Measurements from ENCODE around the gene DPP3. TPM values are rescaled to one million over a fixed set of nuclear protein-coding genes. Genes with fewer than 3 reads are reported as not detected.
"Not testable (repeated sequence)": the region's sequence is repeated elsewhere in the genome, so short reads cannot be mapped to it uniquely, and the experiment has no call there.

Gene DPP3, protein sequence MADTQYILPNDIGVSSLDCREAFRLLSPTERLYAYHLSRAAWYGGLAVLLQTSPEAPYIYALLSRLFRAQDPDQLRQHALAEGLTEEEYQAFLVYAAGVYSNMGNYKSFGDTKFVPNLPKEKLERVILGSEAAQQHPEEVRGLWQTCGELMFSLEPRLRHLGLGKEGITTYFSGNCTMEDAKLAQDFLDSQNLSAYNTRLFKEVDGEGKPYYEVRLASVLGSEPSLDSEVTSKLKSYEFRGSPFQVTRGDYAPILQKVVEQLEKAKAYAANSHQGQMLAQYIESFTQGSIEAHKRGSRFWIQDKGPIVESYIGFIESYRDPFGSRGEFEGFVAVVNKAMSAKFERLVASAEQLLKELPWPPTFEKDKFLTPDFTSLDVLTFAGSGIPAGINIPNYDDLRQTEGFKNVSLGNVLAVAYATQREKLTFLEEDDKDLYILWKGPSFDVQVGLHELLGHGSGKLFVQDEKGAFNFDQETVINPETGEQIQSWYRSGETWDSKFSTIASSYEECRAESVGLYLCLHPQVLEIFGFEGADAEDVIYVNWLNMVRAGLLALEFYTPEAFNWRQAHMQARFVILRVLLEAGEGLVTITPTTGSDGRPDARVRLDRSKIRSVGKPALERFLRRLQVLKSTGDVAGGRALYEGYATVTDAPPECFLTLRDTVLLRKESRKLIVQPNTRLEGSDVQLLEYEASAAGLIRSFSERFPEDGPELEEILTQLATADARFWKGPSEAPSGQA
- total RNA-seq (22.3 TPM), polyA plus RNA-seq (ENCODE audit: insufficient read depth in 1 of 8, insufficient read length in 8 of 8, low replicate concordance in 1 of 8) (10 to 100 TPM; 18.5 to 27.2 (median 23.1) TPM)
- long read RNA-seq, donor 1, partial matches to known transcripts = 0 of 2 reads
- long read RNA-seq, donor 1, other reads (novel, unspliced or antisense) = 0 of 2 reads
- long read RNA-seq, donor 2, partial matches to known transcripts = 0 of 1 reads
- long read RNA-seq, donor 2, other reads (novel, unspliced or antisense) = 0 of 1 reads
- long read RNA-seq, donor 3, partial matches to known transcripts = 0 of 5 reads
- long read RNA-seq, donor 3, other reads (novel, unspliced or antisense) = 0 of 5 reads
- long read RNA-seq, donor 4, partial matches to known transcripts = 0 of 3 reads
- long read RNA-seq, donor 4, other reads (novel, unspliced or antisense) = 0 of 3 reads
- long read RNA-seq, donor 5, transcript DPP3-211 (18 exons, 3,078 nt) = major isoform, 6 of 9 reads
- long read RNA-seq, donor 5, partial matches to known transcripts = 0 of 9 reads
- long read RNA-seq, donor 5, other reads (novel, unspliced or antisense) = 0 of 9 reads
- long read RNA-seq, donor 6, transcript DPP3-211 (18 exons, 3,078 nt) = major isoform, 6 of 7 reads
- long read RNA-seq, donor 6, partial matches to known transcripts = 0 of 7 reads
- long read RNA-seq, donor 6, other reads (novel, unspliced or antisense) = 0 of 7 reads
- long read RNA-seq, donor 7, partial matches to known transcripts = 0 of 2 reads
- long read RNA-seq, donor 7, other reads (novel, unspliced or antisense) = 0 of 2 reads
- long read RNA-seq, donor 8, partial matches to known transcripts = 0 of 3 reads
- long read RNA-seq, donor 8, other reads (novel, unspliced or antisense) = 0 of 3 reads
- long read RNA-seq, donor 9, partial matches to known transcripts = 5 of 10 reads
- long read RNA-seq, donor 9, other reads (novel, unspliced or antisense) = 0 of 10 reads
- long read RNA-seq, donor 10, partial matches to known transcripts = 0 of 5 reads
- long read RNA-seq, donor 10, other reads (novel, unspliced or antisense) = 0 of 5 reads
- long read RNA-seq, donor 11, partial matches to known transcripts = 0 of 4 reads
- long read RNA-seq, donor 11, other reads (novel, unspliced or antisense) = 0 of 4 reads

DNA sequence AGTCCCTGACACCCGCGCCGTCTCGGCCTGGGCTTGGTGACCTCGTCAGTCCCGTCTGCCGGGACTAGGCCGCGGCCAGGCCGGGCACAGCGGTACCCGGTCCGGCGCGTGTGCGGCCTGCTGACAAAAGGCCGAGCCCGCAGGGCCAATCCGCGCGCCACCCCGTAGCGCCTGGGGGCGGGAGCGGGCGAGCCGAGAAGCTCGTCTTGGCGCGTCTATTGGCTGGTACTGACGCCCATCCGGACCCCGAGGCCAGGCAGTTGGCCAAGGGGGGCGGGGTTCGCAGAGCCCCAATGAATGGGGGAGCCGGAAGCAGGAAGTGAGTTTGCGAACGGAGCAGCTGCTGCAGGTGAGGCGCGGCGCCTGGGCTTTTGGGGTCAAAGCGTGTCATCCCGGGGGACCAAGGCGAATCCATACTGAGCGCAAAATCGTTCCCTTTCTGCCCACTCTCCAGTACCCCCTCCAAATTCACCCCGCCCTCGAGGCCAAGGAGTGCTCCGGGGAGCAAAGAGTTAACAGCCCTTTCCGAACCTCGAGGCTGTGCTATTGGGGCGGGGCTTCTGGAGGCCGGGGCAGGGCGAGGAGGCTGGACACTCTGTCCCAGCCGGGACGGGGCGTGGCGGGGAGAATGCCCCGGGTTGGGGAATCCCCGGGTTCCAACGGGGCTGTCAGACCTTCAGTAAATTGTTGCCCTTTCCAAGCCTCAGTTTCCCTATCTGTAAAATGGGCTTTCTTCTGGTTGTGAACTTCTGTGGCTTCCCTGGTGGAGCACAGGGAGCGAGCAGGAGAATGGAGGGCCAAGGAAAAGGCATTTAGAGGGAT lies at the start of gene DPP3:
DPP3 (plus strand) TSS at position 318 of the 822 bp plus-strand sequence. CDS start 1,767 bp downstream, outside the sequence.
- peak; percentile 98 for DNase-seq
- Histone ChIP-seq H3K9me3 (replicated peaks; ENCODE audit: control insufficient read depth, low read depth, low read length) (no peaks in the 10 kb centered on the region), H3K4me1 (ENCODE audit: control insufficient read depth, insufficient read depth, low read length) (peaks cover 47% of the 10 kb centered on the region), H3K27ac (ENCODE audit: low read length) (peak within 1 kb of the TSS; percentile 93), H3K27me3 (ENCODE audit: control insufficient read depth, insufficient read depth, low read length) (no peaks in the 10 kb centered on the region), H3K36me3 (ENCODE audit: control insufficient read depth, insufficient read depth, low read length) (peaks cover 6% of the 10 kb centered on the region), H3K4me3 (ENCODE audit: low read length) (peak within 1 kb of the TSS; percentile 91)
- under 1% methylated on average over 55 of the region's 62 CpGs for WGBS (ENCODE audit: insufficient coverage)

DNA sequence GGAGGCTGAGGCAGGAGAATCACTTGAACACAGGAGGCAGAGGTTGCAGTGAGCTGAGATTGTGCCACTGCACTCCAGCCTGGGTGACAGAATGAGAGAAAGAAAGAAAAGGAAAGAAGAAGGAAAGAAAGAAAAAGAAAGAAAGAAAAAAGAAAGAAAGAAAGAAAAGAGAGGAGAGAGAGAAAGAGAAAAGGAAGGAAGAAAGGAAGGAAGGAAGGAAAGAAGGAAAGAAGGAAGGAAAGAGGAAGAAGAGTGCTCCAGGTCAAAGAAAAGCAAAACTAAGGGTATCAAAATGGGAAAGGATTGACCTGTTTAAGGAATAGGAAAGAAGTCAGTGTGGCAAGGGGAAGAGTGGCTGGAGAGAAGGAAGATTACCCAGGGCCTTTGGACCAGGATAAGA lies 48.9 kb upstream of the DPP3 start:
- not testable (repeated sequence) for H3K27me3 ChIP-seq (ENCODE audit: control insufficient read depth, insufficient read depth, low read length); H3K27ac ChIP-seq (ENCODE audit: low read length); DNase-seq; H3K4me1 ChIP-seq (ENCODE audit: control insufficient read depth, insufficient read depth, low read length); H3K4me3 ChIP-seq (ENCODE audit: low read length); H3K9me3 ChIP-seq (replicated peaks; ENCODE audit: control insufficient read depth, low read depth, low read length)
- H3K36me3 ChIP-seq (ENCODE audit: control insufficient read depth, insufficient read depth, low read length) = peaks cover 17% of the 10 kb centered on the region

DNA sequence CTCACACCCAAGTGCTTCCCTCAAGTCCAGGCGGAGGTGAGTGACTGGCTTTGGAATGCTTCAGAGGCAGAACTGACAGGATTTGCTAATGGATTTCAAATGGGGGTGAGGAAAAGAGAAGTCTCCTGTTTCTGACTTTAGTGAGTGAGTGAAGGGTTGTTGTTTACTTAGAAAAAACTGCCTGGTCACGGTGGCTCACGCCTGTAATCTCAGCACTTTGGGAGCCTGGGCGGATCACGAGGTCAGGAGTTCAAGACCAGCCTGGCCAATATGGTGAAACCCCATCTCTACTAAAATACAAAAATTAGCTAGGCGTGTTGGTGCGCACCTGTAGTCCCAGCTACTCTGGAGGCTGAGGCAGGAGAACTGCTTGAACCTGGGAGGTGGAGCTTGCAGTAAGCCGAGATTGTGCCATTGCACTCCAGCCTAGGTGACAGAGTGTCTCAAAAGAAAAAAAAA lies 48.3 kb upstream of the DPP3 start:
- not testable (repeated sequence) for H3K4me1 ChIP-seq (ENCODE audit: control insufficient read depth, insufficient read depth, low read length); H3K27ac ChIP-seq (ENCODE audit: low read length); H3K9me3 ChIP-seq (replicated peaks; ENCODE audit: control insufficient read depth, low read depth, low read length); H3K27me3 ChIP-seq (ENCODE audit: control insufficient read depth, insufficient read depth, low read length); H3K4me3 ChIP-seq (ENCODE audit: low read length); DNase-seq
- peaks cover 23% of the 10 kb centered on the region for H3K36me3 ChIP-seq (ENCODE audit: control insufficient read depth, insufficient read depth, low read length)
- WGBS (ENCODE audit: insufficient coverage) = 89% methylated on average over 3 of the region's 8 CpGs

DNA sequence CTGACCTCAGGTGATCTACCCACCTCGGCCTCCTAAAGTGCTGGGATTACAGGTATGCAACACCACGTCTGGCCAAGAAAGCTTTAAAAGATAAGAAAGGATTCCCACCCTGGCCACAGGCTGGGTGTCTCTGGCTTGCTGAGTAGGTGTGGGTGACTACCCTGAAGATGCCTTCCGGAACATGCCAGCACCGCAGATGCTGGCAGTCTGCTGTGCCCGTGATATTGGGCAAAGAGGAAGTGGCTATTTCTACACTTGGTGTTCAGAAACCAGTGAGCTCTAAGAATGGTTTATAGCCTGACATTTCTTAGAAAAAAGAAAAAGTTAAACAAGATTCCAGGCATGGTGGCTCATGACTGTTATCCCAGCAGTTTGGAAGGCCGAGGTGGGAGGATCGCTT lies 47.6 kb upstream of the DPP3 start:
- peaks cover 27% of the 10 kb centered on the region for H3K36me3 ChIP-seq (ENCODE audit: control insufficient read depth, insufficient read depth, low read length)
- H3K4me3 ChIP-seq (ENCODE audit: low read length) = no peak overlapping the region
- H3K9me3 ChIP-seq (replicated peaks; ENCODE audit: control insufficient read depth, low read depth, low read length) = no peaks in the 10 kb centered on the region
- DNase-seq = no peak
- 100% methylated on average over 3 of the region's 7 CpGs for WGBS (ENCODE audit: insufficient coverage)
- H3K27ac ChIP-seq (ENCODE audit: low read length) = no peak overlapping the region
- H3K27me3 ChIP-seq (ENCODE audit: control insufficient read depth, insufficient read depth, low read length) = no peaks in the 10 kb centered on the region
- no peaks in the 10 kb centered on the region for H3K4me1 ChIP-seq (ENCODE audit: control insufficient read depth, insufficient read depth, low read length)

DNA sequence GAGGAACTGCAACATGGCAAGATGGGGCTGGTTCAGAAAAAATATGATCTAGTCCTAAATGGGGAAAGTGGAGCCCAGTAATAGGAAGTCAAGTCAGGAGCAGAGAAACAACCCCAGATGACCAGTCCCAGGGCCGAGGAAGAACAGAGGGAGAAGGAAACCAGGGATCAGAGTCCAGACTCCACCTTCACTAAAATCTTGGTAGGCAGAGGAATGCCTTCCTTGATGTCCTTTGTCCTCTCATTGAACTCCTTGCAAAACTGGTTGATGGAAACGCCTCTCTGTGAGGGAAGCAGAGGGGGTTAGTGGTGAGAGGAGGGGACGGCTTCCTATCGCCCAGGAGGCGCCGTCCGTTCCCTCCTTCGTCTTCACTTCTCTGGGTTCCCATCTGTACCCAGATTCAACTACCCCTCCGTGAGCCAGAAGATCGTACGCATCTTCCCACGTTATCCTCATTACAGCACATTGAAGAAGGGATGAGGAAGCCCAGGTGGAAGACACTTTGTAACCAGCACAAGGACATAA lies 42.2 kb upstream of the DPP3 start:
- peaks cover 24% of the 10 kb centered on the region for H3K36me3 ChIP-seq (ENCODE audit: control insufficient read depth, insufficient read depth, low read length)
- H3K27me3 ChIP-seq (ENCODE audit: control insufficient read depth, insufficient read depth, low read length) = no peaks in the 10 kb centered on the region
- 0% methylated on average over 4 of the region's 12 CpGs for WGBS (ENCODE audit: insufficient coverage)
- H3K27ac ChIP-seq (ENCODE audit: low read length) = peak overlapping the region; percentile 60
- H3K4me1 ChIP-seq (ENCODE audit: control insufficient read depth, insufficient read depth, low read length) = peaks cover 8% of the 10 kb centered on the region
- peak overlapping the region; percentile 87 for H3K4me3 ChIP-seq (ENCODE audit: low read length)
- H3K9me3 ChIP-seq (replicated peaks; ENCODE audit: control insufficient read depth, low read depth, low read length) = peaks cover under 1% of the 10 kb centered on the region
- no peak for DNase-seq

DNA sequence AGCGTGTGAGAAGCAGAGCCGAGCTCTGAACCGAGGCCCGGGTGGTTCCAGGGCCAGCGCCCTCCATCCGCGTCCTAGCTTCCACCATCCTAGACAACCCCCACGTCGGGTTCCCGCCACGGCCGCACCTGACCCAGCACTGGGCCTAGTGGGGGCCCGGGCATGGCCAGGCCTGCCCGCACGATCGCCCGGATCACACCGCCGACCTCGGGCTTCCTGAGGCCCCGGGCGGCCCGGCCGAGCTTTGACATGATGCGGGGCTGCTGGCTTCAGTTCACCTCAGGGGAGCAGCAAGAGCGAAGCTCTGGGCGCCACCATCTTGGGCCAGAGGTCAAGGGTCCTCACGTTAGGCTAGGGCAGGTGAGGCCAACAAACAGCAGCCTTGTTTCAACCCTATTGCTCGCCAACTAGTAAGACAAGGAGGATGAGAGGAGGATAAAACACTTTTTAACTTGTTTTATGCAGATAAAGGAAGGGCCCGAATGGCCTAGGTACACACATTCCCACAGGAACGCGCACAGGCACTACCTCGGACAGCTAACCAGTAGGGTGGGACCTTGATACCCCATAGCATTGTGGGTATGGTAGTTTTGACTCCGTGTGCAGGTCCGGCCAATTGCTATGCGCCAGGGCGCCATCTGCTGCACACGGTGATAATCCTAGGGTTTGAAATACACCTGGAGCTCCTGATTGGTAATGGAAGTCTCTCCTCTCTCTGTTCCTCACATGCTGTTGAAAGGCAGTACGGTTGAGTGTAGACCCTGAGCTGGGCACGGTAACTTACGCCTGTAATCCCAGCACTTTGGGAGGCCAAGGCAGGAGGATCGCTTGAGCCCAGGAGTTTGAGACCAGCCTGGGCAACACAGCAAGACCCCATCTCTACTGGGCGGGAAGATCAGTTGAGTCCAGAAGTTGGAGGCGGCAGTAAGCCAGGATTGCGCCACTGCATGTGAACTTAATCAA lies 41.4 kb upstream of the DPP3 start, which contains the start of gene MRPL11:
MRPL11 (minus strand) TSS at position 345 of the 963 bp plus-strand sequence; CDS start at position 251, 94 bp downstream.
- peak; percentile 97 for DNase-seq
- Histone ChIP-seq H3K9me3 (replicated peaks; ENCODE audit: control insufficient read depth, low read depth, low read length) (peaks cover 2% of the 10 kb centered on the region), H3K4me3 (ENCODE audit: low read length) (peak within 1 kb of the TSS; percentile 87), H3K27me3 (ENCODE audit: control insufficient read depth, insufficient read depth, low read length) (no peaks in the 10 kb centered on the region), H3K27ac (ENCODE audit: low read length) (peak within 1 kb of the TSS; percentile 60), H3K36me3 (ENCODE audit: control insufficient read depth, insufficient read depth, low read length) (peaks cover 24% of the 10 kb centered on the region), H3K4me1 (ENCODE audit: control insufficient read depth, insufficient read depth, low read length) (peaks cover 8% of the 10 kb centered on the region)
- 4% methylated on average over 36 of the region's 45 CpGs for WGBS (ENCODE audit: insufficient coverage)

DNA sequence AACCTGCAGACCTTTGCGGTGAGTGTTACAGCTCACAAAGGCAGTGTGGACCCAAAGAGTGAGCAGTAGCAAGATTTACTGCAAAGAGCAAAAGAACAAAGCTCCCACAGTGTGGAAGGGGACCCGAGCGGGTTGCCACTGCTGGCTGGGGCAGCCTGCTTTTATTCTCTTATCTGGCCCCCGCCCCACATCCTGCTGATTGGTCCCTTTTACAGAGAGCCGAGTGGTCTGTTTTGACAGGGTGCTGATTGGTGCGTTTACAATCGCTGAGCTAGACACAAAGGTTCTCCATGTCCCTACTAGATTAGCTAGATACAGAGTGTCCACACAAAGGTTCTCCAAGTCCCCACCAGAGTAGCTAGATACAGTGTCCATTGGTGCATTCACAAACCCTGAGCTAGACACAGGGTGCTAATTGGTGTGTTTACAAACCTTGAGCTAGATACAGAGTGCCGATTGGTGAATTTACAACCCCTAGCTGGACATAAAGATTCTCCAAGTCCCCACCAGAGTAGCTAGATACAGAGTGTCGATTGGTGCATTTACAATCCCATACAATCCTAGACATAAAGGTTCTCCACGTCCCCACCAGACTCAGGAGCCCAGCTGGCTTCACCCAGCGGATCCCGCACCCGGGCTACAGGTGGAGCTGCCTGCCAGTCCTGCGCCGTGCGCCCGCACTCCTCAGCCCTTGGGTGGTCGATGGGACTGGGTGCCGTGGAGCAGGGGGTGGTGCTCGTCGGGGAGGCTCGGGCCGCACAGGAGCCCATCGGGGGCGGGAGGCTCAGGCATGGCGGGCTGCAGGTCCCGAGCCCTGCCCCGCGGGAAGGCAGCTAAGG lies 39.9 kb upstream of the DPP3 start:
- not testable (repeated sequence) for DNase-seq; H3K4me3 ChIP-seq (ENCODE audit: low read length); H3K4me1 ChIP-seq (ENCODE audit: control insufficient read depth, insufficient read depth, low read length); H3K27ac ChIP-seq (ENCODE audit: low read length); H3K9me3 ChIP-seq (replicated peaks; ENCODE audit: control insufficient read depth, low read depth, low read length); H3K27me3 ChIP-seq (ENCODE audit: control insufficient read depth, insufficient read depth, low read length)
- WGBS (ENCODE audit: insufficient coverage) = 91% methylated on average over 17 of the region's 29 CpGs
- H3K36me3 ChIP-seq (ENCODE audit: control insufficient read depth, insufficient read depth, low read length) = peaks cover 19% of the 10 kb centered on the region
